ENCODE measurements around the gene MPPED2.
"Not testable (repeated sequence)": the region's sequence is repeated elsewhere in the genome, so short reads cannot be mapped to it uniquely, and the experiment has no call there.

Gene MPPED2

DNA sequence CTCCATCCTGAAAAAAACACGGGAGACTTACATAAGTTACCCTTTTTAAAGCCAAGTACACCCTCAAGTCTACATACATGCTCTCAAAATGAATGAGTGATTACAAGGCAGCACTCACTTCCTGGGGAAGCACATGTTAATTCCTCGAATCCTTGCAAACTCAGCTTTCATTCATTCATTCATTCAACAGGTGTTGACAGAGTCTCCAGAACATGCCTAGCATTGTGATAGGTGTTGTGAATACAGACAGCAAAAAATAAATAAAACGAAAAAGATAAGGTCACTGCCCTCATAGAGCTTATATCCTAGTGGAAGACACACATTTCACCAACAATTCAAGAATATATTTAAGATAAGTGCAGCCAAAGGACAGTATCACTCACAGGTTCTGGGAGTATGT lies 19.7 kb downstream of the MPPED2 start:
- DNase-seq (ENCODE audit: low read depth) = no peak
- TF ChIP-seq, protein P1, sequence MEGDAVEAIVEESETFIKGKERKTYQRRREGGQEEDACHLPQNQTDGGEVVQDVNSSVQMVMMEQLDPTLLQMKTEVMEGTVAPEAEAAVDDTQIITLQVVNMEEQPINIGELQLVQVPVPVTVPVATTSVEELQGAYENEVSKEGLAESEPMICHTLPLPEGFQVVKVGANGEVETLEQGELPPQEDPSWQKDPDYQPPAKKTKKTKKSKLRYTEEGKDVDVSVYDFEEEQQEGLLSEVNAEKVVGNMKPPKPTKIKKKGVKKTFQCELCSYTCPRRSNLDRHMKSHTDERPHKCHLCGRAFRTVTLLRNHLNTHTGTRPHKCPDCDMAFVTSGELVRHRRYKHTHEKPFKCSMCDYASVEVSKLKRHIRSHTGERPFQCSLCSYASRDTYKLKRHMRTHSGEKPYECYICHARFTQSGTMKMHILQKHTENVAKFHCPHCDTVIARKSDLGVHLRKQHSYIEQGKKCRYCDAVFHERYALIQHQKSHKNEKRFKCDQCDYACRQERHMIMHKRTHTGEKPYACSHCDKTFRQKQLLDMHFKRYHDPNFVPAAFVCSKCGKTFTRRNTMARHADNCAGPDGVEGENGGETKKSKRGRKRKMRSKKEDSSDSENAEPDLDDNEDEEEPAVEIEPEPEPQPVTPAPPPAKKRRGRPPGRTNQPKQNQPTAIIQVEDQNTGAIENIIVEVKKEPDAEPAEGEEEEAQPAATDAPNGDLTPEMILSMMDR (IDR thresholded peaks at IDR 0.05; ENCODE audit: insufficient read depth, low read depth, low read length, missing control alignments) = no peak

DNA sequence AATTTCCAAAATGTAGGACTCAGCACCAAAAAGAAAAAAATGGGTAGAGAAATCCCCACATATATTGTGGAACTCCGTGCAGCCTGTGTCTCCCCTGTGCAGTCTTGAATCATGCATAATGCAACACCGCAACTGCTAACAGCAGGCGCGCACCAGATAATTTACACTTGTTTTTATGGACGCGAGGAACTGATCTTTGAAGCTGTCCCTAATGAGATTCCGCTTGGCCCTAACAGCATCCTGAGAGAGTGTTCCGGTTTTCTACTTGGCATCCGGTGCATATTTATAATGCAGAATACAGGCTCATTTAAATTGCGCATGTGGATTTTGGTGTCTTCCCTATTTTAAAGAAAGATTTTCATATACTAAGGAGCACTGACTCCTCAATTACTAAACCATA lies 21.1 kb downstream of the MPPED2 start:
- TF ChIP-seq, protein P1 (IDR thresholded peaks at IDR 0.05; ENCODE audit: insufficient read depth, low read depth, low read length, missing control alignments) = no peak
- DNase-seq (ENCODE audit: low read depth) = no peak
- H3K4me3 ChIP-seq (ENCODE audit: low read depth, low read length) = no peak overlapping the region

More for the DNA sequence above, 19.7 kb downstream of the MPPED2 start:
- no peak overlapping the region for H3K4me3 ChIP-seq (ENCODE audit: low read depth, low read length)

DNA sequence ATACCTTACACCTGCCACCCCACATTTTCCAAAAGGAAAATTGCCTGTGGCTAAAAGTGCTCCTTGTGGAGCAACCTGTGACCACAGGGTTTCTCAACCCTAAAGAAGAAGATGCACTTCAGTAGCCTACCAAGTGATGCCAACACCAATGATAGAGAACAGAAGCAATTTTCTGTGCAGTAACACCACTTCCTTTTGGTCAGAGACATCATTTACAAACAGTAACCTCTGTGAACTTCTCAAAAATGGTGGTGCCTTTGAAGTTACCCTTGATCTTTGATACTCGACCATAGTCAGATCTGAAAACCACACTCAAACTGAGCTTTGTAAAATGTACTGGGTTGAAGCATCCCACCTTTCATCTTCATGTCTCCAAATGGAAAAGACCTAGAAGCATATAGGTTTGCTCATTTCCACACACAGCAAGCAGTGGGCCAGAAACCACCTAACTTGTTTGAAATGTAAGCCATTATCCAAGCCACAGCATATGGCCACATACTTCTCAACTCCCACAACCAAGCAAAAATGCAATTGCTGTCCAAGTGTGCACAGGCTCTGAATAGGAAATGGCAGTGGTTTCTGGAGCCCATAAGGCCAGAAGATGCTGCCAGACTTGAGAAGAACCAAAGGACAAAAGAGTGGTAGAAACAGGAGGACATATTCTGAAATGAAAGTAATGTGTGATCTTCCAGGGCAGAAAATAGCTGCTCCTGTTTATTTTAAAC lies 24.3 kb downstream of the MPPED2 start:
- no peak for DNase-seq (ENCODE audit: low read depth)
- TF ChIP-seq, protein P1 (IDR thresholded peaks at IDR 0.05; ENCODE audit: insufficient read depth, low read depth, low read length, missing control alignments) = no peak
- no peak overlapping the region for H3K4me3 ChIP-seq (ENCODE audit: low read depth, low read length)

DNA sequence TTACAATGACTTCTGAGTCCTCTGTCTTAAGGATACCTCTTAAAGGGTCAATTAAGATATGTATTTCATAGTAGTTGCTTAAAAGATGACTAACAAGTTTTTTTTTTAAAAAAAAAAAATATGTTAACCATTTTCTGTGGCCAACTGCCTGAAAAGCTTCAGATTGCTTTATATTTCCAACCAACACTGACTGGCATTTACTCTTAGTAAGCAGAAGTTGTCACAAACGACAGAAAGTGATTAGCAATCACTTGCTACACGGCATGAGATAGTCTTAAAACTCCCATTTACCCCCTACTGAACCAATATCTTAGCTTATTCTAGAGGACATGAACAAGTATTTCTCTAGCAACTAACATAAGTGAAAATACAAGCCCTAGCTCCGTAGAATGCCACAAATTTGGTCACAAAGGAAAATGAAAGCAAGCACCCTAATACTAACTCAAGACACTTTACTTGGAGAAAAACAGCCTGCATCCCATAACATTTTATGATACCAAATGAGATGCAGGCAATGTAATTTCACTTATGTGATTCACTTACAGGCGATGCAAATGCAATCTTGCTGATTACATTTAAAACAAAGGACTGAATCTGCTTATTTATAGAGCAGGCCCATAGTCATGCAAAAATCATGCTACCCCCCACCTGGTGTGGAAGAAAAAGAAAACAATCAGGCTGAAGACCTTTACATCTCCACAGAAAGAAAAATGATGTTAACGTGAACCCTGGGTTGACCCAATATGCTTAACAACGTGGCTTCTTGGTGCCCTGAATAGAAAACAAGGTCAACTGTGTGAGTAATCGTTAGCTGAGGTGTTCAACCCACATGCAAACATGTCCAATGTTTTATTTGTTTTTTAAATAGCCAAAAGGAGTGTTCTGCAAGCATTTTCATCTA lies 25.7 kb downstream of the MPPED2 start:
- no peak for DNase-seq (ENCODE audit: low read depth)
- H3K4me3 ChIP-seq (ENCODE audit: low read depth, low read length) = no peak overlapping the region

DNA sequence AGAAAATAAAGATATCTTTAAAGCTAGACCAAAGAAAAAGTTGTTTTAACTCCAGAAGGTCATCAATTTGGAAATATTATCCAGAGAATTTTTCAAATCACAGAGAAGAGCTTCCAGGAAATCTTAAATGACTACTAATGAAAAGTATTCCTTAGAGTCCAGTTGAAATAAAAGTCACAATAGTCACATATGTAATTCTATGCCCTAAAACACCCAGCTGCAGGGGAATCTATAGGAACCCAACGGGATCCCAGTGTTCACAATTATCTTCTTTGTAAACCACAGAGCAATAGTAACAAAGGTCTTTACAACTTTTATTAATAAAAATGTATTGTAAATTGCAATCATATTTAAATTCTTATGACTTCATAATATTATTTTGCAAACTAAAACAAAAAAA lies 27.1 kb downstream of the MPPED2 start:
- no peak for DNase-seq (ENCODE audit: low read depth)
- TF ChIP-seq, protein P1 (IDR thresholded peaks at IDR 0.05; ENCODE audit: insufficient read depth, low read depth, low read length, missing control alignments) = no peak
- no peak overlapping the region for H3K4me3 ChIP-seq (ENCODE audit: low read depth, low read length)

More for the DNA sequence above, 25.7 kb downstream of the MPPED2 start:
- TF ChIP-seq, protein P1 (IDR thresholded peaks at IDR 0.05; ENCODE audit: insufficient read depth, low read depth, low read length, missing control alignments) = no peak

DNA sequence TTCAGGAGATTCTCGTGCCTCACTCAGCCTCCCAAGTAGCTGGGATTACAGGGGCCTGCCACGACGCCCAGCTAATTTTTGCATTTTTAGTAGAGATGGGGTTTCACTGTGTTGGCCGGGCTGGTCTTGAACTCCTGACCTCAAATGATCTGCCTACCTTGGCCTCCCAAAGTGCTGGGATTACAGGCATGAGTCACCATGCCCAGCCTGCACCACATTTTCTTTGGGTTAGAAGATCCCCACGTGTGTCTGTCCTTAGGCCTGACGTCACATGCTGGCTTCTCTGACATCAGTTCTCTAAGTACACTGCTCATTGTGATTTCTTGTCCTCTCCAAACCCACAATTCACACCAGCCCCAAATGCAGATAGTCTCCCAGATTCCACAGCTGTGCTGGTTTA lies 31.6 kb downstream of the MPPED2 start:
- not testable (repeated sequence) for H3K4me3 ChIP-seq (ENCODE audit: low read depth, low read length); DNase-seq (ENCODE audit: low read depth)

DNA sequence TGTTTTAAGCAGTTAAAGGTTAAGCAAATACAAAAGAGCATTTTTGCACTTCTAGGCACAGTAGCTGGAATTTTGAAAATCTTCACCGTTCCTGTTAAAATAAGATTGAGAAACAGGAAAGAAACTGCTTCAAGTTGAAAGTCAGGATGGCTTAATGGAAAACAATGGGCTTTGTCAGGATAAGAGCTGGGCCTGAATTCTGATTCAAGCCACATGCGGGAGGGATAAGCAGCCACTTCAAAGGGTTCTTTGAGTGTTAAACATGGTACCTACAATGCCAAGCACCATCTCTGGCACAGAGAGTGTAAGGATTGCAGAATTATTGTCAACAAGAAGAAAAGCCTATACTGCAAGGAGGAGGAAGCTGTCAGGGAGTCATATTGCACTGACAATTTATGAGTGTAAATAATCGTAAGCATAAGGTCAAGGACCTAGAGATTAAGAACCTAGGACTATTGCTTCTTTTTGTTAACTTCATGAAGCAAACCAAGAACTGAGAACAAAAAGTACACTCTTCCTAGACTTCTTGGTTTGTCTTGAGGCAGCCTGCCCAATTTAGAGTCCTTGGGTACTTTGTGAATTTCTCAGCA lies 32.5 kb downstream of the MPPED2 start:
- DNase-seq (ENCODE audit: low read depth) = no peak
- TF ChIP-seq, protein P1 (IDR thresholded peaks at IDR 0.05; ENCODE audit: insufficient read depth, low read depth, low read length, missing control alignments) = no peak
- no peak overlapping the region for H3K4me3 ChIP-seq (ENCODE audit: low read depth, low read length)
